Erythroblast (primary cell): ENCODE measurements around the gene CTSZ.

Experiments used
- GATA1 ChIP-seq: IDR thresholded peaks from 2 replicates; pipeline ENCODE4 v1.6.1; 2011; ENCODE audit warnings: low read depth, mild to moderate bottlenecking, control low read depth, low read length, moderate library complexity
- POLR2A ChIP-seq: IDR thresholded peaks from 2 replicates; pipeline ENCODE4 v1.6.1; 2011; ENCODE audit warnings: mild to moderate bottlenecking, low read length

DNA sequence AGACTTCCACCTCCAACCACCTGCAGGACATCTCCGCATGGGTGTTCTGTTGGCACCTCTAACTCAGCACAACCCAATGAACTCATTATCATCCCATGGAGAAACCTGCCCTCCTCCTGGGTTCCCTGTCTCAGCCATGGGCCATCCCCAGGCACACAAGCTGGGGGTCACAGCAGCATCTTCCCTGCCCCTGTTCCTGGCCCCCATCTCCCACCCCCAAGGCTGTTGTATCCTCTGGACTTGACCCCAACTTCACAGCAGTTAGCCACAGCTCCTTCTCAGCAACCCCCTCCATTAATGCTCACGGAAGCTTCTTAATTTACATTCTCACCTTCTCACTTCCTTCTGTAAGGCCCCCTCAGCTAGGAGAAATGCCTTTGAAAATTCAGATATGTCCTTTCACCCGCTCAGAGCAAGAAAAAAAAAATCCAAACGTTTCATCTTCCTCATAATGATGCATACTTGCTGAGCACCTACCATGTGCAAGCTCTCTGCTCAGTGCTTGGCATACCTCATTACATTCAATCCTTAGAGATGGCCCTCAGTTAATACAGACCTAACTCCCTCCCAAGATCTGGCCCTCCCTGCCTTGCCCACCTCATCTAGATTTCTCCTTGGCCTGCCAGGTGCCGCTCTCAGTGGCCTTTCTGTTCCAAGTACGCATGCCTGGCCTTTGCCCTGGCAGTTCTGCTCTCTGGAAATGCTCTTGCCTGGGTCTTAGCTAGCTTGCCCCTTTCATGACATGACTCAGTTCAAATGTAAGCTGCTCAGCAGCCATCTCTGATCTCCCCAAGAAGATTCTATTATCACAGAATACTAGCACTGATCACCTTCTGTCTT, 28.5 kb downstream of the CTSZ start:
- no peak for TF ChIP-seq POLR2A
- no peak for TF ChIP-seq GATA1
